CD4-positive, alpha-beta T cell treated with Interleukin-12 subunit alpha and Interleukin-12 subunit beta, for 1 hour (primary cell): ENCODE measurements around the gene SLC35F3.
"Not testable (repeated sequence)": the region's sequence is repeated elsewhere in the genome, so short reads cannot be mapped to it uniquely, and the experiment has no call there.

Experiments
- DNase-seq: peaks from one replicate; pipeline ENCODE4 v3.0.0-alpha.2; 2020

SLC35F3 gene

DNA sequence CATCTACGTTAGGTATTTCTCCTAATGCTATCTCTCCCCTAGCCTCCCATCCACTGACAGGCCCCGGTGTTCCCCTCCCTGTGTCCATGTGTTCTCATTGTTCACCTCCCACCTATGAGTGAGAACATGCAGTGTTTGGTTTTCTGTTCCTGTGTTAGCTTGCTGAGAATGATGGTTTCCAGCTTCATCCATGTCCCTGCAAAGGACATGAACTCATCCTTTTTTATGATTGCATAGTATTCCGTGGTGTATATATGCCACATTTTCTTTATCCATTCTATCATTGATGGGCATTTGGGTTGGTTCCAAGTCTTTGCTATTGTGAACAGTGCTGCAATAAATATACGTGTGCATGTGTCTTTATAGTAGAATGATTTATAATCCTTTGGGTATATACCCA, 247.9 kb downstream of the SLC35F3 start:
- not testable (repeated sequence) for DNase-seq

DNA sequence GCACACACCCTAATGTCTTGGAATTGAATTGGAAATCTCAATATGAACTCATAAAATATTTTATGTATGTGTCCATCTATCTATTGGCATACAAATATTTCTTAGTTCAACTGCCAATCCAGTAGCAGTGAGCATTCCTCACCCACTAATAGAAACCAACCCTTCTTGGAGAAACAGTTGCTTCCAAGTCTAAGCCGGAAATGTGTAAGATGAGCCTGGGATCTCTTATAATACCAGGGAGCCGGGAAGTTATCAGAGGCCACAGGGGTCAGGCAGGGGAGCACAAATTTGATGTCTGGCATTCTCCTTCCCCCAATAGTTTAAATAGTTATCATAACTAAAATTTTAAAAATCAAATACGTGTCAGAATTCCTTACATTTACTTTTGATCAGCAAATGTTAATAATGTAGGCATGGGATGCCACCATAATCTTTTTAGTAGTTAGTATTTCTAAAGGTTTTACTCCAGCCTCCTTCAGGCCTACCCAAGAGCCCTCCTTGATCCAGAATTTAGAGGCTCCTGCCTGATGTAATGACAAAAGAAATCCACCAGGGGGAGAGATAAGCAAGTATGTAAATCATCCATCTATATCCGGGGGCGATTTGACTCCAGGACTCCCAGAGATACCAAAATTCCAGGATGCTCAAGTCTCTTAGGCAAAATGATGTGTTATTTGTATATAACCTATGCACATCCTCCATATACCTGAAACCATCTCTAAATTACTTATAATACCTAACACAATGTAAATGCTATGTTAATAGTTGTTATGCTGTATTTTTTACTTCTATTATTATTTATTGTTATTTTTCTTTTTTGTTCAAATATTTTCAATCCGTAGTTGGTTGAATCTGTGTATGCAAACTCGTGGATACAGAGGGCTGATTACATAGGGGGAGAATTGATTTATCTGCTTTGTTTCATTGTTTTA, 250.1 kb downstream of the SLC35F3 start:
- DNase-seq: peak; percentile 42

DNA sequence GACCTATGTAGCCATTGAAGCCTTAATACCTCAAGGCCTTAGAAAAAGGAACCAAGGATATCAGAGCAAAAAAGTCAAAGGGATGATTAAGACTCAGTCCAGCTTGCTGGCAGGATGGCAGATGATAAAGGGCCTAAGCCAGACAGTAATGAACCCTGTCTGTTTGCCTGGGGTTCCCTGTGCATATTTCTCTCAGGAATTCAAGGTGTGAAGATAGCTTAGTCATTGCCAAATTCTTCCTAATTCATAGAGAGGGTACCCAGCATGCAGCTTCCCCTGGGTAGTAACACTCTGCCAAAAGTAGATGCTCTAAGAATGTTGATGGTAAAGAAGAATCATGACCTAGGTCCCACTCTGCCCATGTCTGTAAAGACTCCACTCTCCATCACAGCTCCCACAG, 258.2 kb downstream of the SLC35F3 start:
- DNase-seq: no peak

DNA sequence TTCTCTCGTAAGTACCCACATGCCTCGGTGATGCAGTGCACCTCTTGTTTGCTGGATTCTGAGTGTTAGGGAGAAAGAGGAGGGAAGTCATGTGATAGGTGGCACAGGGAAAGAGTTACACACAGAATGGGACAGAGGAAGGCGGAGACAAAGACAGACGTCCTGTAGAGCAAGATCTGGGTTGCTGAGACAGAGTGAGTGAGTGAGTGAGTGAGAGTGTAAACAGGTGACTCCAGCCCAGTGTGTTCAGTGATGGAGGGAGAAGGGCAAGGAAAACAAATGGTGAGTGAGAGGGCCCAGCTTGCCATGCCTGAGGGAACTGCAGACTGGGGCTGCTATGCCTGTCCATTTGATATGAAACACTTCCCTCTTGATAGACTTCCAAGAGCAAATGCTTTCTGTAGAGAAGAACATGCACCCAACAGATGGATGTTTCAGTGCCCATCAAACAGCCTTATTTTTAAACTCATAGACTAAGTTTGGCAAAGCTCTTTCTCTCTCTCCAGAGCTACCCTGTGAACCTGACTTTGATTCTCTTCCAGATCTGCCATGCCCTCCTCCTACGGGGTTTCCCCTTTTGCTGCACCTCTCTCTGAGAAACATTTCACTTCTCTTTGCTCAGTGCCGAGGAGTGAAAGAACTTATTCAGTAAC, 258.9 kb downstream of the SLC35F3 start:
- no peak for DNase-seq

DNA sequence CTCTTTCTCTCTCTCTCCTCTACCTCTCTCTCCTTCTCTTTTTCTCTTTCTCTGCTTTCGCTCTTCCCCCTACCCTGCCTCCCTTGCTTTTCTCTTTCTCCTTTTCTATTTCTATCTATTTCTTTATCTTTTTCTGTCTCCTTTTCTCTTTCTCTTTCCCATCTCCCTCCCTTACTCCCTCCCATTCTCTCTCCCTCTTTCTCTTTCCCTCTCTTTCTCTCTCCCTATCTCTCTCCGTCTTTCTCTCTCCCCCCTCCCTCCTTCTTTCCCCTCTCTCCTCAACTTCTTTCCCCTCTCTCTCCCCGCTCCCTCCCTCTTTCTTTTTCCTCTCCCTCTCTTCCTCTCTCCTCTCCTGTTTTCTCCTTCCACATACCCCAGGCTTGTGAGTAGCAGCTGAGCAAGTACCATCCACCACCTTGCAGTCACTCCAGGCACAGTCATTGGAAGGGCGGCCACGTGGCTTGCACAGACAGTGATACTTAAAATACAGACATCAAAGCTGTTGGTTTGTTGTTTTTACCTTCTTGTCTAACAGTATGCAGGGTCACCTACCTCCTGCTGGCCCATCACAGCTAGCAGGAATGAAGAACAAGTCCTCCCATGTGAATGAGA, 259.7 kb downstream of the SLC35F3 start:
- DNase-seq: no peak

DNA sequence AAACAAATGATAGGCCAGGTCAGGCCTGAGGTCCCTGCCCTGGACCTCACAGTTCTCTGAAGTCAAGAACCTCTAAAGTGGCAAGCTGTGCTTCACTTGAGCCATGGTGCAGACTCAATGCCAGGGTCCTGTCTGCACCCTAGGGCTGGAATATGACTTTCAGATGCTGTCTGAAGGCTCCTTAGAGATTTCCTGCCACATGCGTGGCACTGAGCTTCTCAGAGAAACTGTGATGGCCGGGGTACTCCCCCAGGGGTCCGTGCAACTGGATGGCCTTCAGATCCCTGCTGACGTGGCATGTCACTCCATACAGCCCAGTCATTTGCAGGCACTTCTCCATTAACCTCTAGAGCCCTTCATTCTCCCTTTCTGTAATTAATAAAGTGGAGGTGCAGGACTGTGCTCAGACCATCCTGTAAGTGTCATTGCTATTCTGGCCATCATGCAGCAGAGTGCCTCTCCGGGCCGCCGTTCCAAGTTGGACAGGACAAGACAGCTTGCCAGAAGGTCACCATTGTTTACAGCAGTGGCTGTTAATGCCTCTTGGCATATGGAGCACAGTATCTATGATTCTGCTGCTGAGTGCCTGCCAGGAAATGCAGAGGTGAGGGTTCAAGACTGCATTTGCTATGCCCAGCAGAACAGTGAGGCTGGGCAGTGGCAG, 263.7 kb downstream of the SLC35F3 start:
- no peak for DNase-seq

DNA sequence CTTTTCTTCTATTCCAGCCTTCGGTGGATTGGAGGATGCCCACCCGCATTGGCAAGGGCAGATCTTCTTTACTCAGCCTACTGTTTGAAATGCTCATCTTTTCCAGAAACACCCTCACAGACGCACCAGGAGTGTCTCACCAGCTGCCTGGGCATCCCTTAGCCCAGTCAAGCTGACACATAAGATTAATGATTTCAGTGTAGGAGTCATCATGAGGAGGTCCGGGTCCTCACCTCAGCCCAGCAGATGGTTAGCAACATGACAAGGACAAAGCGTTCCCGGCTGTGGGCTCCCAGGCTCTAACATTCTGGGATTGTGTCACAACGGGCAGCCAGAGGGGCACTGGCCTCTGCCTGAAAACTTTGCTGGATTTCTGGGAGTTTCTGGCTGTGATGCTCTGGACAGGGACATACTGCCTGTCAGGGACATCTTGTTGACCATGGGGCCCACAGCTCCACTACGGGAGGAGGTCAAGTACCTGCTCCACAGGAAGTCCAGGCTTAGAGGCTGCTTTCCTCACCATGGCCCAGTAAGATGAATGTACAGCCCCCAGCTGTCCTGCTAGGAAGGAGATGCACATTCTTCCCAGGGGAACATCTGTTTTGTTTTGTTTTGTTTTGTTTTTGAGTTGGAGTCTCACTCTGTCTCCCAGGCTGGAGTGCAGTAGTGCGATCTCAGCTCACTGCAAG, 264.8 kb downstream of the SLC35F3 start:
- no peak for DNase-seq

DNA sequence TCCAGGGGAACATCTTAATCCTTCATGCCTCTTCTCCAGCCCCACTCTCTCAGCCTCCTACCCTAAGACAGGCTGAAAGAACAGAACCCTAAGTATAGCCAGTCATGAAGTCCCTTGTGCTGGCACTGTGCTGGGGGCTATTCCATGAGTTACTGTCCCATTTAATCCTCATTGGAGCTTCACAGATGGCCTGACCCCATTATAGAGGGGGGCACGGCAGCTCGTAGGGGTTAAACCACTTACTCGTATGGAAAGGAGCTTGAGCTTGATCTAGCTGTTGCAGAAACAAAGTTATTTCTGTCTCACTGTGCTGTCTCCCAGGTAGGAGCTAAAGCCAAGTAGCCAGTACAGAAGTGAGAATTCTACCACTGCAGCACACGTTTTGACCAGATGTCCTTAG, 265.6 kb downstream of the SLC35F3 start:
- no peak for DNase-seq

DNA sequence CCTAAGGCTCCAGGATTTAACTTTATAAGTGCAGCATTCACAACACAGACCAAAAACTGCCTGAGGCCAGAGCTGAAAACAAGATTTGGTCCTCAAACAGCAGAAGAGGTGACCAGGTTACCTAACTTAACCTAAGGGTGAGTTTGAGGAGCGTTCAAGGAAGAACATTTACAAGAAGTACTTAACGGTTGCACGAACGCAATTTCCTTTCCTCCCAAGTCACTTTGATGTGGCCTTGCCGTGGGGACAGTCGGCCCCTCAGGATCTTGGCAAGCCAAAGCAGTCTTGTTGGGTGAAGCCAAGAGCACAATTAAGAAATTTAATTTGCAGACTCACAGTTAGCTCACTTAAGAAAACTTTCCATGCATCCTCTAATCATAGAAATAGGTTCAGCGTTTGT, 266.1 kb downstream of the SLC35F3 start:
- no peak for DNase-seq

DNA sequence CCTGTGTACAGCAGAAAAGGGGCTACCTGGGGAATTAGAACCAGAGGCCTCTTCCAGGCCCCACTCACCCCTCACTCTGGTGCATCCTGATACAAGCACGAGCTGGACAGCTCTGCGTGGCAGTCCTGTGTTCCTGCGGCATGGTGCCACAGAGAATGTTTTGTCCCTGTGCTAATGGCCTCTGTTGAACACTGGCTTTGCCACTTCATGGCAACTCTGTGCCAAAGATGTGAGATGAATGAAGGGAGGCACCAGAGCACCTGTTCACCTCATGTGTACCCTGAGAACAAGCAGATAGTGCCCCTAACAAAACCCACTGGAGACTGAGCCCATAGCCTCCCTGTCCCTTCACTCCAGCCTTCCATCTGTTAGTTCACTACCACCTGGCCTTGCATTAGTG, 269.5 kb downstream of the SLC35F3 start:
- DNase-seq: no peak

DNA sequence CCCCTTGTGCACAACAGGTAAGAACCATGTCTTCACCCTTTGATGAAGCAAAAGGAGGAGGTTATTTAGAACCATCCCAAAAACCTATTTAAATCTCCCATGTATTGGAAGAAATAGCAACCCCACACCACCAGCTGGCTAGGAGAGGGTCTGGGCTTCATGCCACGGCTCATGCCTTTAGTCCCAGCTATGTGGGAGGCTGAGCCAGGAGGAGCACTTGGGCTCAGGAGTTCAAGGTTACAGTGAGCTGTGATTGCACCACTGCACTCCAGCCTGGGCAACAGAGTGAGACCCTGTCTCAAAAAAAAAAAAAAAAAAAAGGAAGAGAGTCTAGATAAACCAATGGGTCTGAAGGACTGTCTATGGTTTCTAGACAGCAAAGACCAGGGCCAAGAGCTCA, 270.9 kb downstream of the SLC35F3 start:
- no peak for DNase-seq

DNA sequence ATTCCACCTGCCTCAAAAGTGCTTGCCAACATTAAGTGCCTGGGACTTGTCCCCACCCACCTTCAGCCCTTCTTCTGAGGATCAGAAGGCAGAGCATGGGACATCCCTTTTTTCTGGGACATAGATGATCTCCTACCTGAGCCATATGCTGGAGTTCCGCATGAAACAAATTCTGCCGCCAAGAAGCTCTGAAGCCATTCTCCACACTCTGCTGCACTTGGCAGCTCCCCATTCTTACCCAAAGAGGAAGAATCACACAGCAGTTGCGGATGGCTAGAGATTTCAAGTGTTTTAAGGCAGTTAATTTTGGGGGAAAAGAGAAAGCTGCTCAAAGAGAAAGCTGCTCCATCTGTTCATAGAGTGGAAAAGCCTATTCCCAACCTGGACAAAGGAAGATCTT, 271.5 kb downstream of the SLC35F3 start:
- no peak for DNase-seq

DNA sequence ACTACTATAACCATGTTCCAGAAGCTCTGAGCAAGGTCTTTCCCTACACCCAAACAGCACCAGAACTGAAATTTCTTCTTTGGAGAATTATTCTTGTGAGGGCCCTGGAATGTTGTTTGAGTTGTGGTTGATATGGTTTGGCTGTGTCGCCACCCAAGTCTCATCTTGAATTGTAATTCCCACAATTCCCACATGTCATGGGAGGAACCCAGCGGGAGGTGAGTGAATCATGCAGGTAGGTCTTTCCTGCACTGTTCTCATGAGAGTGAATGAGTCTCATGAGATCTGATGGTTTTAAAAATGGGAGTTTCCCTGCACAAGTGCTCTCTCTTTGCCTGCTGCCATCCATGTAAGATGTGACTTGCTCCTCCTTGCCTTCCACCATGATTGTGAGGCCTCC, 272.4 kb downstream of the SLC35F3 start:
- not testable (repeated sequence) for DNase-seq

DNA sequence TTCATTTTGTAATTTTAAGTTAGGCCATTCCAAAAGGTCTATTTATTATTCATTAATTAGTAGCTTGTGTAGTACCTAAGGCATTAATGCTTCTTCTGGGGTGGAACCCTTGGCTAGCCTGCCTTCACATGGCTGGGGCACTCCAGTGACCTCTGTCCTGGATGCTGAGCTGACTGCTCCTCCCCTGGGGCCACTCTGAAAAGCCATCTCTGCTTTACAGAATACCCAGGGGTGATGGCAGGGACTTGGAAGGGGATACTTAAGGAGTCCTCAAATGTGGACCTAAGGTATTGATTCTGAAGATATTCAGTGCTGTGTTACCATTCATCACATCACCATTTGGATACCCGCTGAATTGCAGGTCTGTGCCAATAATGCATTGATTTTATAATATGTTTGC, 281.0 kb downstream of the SLC35F3 start:
- no peak for DNase-seq

DNA sequence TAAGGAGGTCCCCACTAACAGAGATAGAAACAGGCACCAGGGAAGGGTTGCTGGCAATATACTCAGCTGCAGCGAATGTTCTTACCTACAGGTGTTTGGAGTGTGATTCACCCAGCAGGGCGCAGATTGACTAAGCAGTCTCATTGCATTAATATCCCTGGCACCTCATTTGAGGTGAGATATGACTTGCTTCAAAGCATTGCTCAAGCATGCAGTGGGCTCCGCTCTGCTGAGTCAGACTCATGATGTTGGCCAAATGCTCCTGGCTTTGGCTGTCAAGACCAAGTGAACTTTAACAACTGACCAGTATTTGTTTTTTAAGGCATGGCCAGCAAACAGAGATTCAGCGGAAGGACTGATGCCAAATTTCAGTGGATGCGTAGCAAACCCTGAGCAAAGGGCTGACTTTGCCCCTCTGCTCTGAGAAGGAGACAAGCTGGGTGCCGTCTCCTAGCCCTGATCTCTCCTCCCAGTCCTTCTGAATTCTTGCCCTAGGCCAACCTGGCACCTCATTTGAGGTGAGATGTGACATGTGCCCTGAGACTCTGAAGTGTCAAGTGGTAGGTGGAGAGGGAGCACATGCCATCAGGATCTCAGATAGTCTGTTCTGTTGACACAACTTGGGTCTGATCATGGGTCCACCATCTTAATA, 281.7 kb downstream of the SLC35F3 start:
- no peak for DNase-seq

DNA sequence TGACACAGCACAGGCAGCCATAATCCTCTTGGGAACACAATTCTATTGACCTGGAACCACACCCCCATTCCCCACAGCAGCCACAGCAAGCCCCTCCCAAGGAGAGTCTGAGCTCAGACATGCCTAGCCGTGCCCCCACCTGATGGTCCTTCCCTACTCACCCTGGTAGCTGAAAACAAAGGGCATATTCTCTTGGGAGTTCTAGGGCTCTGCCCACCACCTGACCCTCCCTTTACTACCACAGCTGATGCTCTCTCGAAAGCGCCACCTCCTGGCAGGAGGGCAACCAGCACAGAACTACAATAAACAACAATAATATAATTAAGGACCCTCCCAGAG, 283.9 kb downstream of the SLC35F3 start:
- DNase-seq: no peak

DNA sequence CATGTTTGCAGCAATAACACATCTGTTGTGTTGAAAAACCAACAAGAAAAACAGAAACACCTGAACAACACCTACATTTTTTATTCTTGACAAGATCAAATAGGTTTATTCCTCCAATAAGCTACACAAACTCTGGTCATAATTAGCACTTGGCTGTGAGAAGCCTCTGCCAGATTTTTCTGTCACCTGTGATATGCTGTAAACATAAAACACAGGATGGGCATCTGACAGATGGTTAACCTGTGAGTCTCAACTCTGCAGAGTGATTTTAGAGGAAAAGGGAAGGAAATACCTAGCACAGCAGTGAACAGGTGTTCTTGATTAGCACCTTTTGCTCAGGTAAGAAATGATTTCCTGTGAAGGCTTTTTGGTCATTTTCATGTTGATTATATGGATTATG, 293.4 kb downstream of the SLC35F3 start:
- DNase-seq: no peak

DNA sequence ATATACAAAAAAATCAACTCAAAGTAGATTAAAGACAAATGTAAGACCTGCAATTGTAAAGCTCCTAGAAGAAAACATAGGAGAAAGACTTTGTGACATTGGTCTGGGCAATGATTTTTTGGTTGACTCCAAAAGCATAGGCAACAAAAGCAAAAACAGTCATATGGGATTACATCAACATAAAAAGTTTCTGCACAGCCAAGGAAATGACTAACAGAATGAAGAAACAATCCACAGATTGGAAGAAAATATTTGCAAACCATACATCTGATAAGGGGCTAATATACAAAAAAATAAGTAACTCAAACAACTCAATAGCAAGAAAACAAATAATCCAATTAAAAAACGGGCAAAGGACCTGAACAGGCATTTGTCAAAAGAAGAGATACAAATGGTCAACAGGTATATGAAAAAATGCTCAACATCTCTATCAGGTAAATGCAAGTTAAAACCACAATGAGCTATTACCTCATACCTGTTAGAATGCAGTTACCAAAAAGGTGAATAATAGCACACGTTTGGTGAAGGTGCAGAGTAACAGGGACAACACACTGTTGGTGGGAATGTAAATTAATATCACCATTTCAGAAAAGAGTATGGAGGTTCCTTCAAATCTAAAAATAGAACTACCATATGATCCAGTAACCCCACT, 295.1 kb downstream of the SLC35F3 start:
- no peak for DNase-seq

DNA sequence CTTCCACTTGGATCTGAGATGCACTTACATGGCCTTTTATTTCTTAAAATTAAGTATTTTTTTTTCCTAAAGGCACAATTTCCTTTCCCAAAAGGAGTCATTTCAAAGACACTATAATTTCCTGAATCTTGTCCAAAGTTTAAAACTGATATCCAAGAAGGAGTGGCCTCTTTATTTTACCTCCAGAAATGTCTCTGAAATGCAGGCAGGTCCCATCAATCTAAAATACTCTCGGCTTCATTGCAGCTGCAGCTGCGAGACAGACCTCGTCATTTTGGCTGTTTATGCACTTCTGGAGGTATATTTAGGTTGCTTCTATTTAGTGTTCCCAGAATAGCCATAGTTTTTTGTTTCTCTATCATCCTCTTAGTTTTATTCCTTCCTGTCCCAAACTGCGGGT, 296.1 kb downstream of the SLC35F3 start:
- no peak for DNase-seq

DNA sequence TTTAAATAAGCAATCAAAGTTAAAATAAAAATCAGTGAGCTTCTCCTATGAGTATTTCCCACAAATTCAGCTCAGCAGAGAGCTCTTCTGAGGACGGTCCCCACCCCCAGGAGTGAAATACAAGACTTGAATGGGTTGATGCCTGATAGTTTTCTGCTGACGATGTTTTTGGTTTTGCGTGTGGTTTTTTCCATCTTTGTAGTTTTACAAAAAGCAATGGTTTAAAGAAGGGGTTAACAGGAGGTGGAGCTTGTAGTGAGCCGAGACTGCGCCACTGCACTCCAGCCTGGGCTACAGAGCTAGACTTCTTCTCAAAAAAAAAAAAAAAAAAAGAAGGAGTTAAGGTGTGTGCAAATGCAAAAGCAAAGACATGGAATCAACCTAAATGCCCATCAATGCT, 297.1 kb downstream of the SLC35F3 start:
- DNase-seq: no peak

DNA sequence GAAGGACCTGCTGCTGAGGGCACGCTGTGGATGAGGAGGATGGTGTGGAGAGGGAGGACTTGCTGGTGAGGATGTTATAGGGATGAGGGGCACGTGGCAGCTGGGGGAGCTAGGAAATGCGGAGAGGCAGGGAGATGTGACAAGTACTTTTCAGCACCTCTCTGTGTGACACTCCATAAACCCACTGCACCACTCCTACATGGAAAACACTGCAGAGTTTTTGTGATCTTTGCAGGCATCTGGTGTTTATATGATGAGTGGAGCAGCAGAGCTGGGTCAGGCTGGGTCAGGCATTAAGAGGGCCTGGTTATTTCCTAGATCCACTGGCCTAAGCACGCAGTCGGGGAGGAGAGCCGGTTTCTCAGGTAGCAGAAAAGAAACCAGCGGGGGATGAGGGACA, 301.5 kb downstream of the SLC35F3 start:
- no peak for DNase-seq
